NCI-H1436 (cell line): ENCODE results near the gene SLC25A28.

Source experiments
- DNase-seq: peaks from one replicate; lab custom pipeline; 2025; lab: John Stamatoyannopoulos, UW

The SLC25A28 gene

GRCh38 chr10:99619851-99620710, at the start of gene SLC25A28:
TSS of gene SLC25A28 (minus strand) at chr10:99620439. CDS start at chr10:99620335, 104 bp downstream.
- DNase-seq, result peak; percentile 99

- DNase-seq, result no peak
Observed at GRCh38 chr10:99667108-99667751, 47.0 kb upstream of the SLC25A28 start.

- no peak for DNase-seq
Observed at GRCh38 chr10:99665304-99665703, 45.1 kb upstream of the SLC25A28 start.

- DNase-seq, result no peak
Observed at GRCh38 chr10:99661377-99661763, 41.1 kb upstream of the SLC25A28 start.

GRCh38 chr10:99660662-99661376, 40.6 kb upstream of the SLC25A28 start:
- DNase-seq, result no peak

GRCh38 chr10:99659868-99660366, 39.7 kb upstream of the SLC25A28 start:
- DNase-seq, result no peak

- peak; percentile 96 for DNase-seq
Observed at GRCh38 chr10:99659031-99659867, 39.0 kb upstream of the SLC25A28 start, which contains the start of gene ENTPD7. TSS of gene ENTPD7 (plus strand) at chr10:99659509. CDS start at chr10:99659957, 448 bp downstream.

- DNase-seq, result peak; percentile 3
Observed at GRCh38 chr10:99658622-99659030, 38.4 kb upstream of the SLC25A28 start.

- DNase-seq, result no peak
Observed at GRCh38 chr10:99656199-99657064, 36.2 kb upstream of the SLC25A28 start.

GRCh38 chr10:99654390-99655175, 34.3 kb upstream of the SLC25A28 start:
- DNase-seq, result no peak

GRCh38 chr10:99652800-99653390, 32.7 kb upstream of the SLC25A28 start:
- DNase-seq, result no peak

- no peak for DNase-seq
Observed at GRCh38 chr10:99648717-99649116, 28.5 kb upstream of the SLC25A28 start.

GRCh38 chr10:99647601-99648151, 27.4 kb upstream of the SLC25A28 start:
- DNase-seq, result no peak

- no peak for DNase-seq
Observed at GRCh38 chr10:99633832-99634231, 13.6 kb upstream of the SLC25A28 start.

- no peak for DNase-seq
Observed at GRCh38 chr10:99631496-99631895, 11.3 kb upstream of the SLC25A28 start.

GRCh38 chr10:99630991-99631390, 10.8 kb upstream of the SLC25A28 start:
- DNase-seq, result no peak

- DNase-seq, result no peak
Observed at GRCh38 chr10:99630433-99630832, 10.2 kb upstream of the SLC25A28 start.

GRCh38 chr10:99629625-99629978, 9.4 kb upstream of the SLC25A28 start:
- DNase-seq, result no peak
